Measurements from ENCODE around the gene PGAM2.
A peak's percentile ranks its signal among the peaks of the same experiment; 100 is the strongest.

PGAM2 gene

DNA sequence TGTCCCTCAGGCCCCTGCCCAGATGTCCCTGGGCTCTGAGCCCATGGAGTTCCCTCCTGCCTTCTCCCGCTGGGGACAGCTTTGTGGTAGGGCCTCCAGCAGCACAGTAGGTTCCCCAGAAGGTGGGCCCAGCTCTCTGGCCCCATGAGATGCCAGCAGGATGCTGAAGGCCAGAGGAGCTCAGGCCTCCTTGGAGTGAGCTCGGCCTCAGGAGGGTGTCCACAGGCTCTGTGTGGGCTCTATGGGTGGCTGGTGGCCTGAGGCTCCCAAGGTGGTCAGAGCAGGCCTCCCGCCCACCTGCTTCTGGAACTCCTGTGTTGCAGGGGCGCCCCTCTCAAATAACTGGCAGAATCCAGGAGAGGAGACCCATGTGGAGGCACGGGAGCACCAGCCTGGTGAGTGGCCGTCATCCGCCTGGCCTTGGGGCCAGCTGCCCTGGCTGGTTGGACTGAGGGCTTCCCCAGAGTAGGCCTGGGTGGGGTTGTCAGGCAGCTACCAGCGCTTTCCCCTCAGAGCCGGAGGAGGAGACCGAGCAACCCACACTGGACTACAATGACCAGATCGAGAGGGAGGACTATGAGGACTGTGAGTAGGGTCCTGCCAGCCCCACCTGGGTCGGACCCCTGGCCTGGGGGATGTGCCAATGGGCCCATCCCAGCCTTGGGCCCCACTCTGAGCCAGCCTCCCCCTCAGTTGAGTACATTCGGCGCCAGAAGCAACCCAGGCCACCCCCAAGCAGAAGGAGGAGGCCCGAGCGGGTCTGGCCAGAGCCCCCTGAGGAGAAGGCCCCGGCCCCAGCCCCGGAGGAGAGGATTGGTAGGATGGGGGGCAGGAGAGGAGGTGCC is 42.0 kb upstream of the PGAM2 start:
- peaks cover 4% of the 10 kb centered on the region for H3K36me3 Mint-ChIP-seq (ENCODE audit: low read depth)
- DNase-seq, result no peak
- H3K27ac Mint-ChIP-seq, result no peak overlapping the region
- peaks cover 22% of the 10 kb centered on the region for H3K4me1 Mint-ChIP-seq
- no peak overlapping the region for H3K4me3 Mint-ChIP-seq
- peaks cover 10% of the 10 kb centered on the region for H3K27me3 Mint-ChIP-seq (ENCODE audit: low read depth, poor library complexity)
- H3K9me3 Mint-ChIP-seq, result no peaks in the 10 kb centered on the region
- TF ChIP-seq, protein P1, sequence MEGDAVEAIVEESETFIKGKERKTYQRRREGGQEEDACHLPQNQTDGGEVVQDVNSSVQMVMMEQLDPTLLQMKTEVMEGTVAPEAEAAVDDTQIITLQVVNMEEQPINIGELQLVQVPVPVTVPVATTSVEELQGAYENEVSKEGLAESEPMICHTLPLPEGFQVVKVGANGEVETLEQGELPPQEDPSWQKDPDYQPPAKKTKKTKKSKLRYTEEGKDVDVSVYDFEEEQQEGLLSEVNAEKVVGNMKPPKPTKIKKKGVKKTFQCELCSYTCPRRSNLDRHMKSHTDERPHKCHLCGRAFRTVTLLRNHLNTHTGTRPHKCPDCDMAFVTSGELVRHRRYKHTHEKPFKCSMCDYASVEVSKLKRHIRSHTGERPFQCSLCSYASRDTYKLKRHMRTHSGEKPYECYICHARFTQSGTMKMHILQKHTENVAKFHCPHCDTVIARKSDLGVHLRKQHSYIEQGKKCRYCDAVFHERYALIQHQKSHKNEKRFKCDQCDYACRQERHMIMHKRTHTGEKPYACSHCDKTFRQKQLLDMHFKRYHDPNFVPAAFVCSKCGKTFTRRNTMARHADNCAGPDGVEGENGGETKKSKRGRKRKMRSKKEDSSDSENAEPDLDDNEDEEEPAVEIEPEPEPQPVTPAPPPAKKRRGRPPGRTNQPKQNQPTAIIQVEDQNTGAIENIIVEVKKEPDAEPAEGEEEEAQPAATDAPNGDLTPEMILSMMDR (IDR thresholded peaks at IDR 0.05), result no peak

DNA sequence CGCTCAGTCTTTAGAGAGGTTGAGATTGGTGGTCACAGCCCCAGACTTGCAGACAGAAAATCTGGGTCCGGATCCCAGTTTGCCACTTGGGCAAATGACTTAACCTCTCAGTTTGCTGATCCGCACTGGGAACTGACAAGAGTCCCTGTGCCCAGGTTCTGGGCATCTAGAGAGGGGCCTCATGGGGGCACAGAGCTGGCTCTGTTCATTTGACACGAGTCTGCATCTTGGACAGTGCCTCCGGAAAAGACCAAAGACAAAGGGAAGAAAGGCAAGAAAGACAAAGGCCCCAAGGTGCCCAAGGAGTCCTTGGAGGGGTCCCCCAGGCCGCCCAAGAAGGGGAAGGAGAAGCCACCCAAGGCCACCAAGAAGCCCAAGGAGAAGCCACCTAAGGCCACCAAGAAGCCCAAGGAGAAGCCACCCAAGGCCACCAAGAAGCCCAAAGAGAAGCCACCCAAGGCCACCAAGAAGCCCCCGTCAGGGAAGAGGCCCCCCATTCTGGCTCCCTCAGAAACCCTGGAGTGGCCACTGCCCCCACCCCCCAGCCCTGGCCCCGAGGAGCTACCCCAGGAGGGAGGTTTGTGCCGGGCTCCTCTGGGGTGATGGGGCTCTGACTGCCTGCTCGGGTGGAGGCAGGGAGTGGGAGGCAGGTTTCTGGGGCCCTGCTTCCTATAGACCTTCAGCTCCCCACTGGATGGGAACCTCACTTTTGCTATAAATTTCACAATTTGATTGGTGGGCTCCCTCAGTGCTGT is 41.1 kb upstream of the PGAM2 start:
- TF ChIP-seq, protein P1 (IDR thresholded peaks at IDR 0.05), result no peak
- Mint-ChIP-seq H3K4me1 (peaks cover 25% of the 10 kb centered on the region), H3K27me3 (ENCODE audit: low read depth, poor library complexity) (peaks cover 13% of the 10 kb centered on the region), H3K27ac (no peak overlapping the region), H3K9me3 (no peaks in the 10 kb centered on the region), H3K36me3 (ENCODE audit: low read depth) (peaks cover 4% of the 10 kb centered on the region), H3K4me3 (no peak overlapping the region)
- DNase-seq, result no peak

DNA sequence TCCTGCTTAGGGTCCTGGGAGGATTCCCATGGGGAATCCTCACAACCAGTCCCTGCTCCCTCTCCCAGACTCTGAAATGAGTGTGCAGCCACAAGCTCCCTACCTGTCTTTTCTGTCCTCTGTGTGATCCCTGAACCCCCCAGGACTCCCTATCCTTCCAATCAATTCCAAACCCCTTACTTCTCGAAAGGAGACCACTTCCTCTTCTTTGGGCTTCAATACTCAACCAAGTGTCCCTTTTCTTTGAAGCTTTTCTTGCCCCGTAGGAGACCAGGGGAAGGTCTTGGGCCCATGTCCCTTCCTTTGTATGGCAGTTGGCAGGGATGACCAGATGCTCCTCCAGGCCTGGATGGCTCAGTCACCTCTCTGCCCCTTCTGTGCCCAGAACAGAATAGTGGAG is 40.5 kb upstream of the PGAM2 start:
- H3K27me3 Mint-ChIP-seq (ENCODE audit: low read depth, poor library complexity), result peaks cover 13% of the 10 kb centered on the region
- H3K27ac Mint-ChIP-seq, result no peak overlapping the region
- H3K4me3 Mint-ChIP-seq, result peak overlapping the region; percentile 84
- no peaks in the 10 kb centered on the region for H3K9me3 Mint-ChIP-seq
- TF ChIP-seq, protein P1 (IDR thresholded peaks at IDR 0.05), result no peak
- no peak for DNase-seq
- H3K4me1 Mint-ChIP-seq, result peaks cover 26% of the 10 kb centered on the region
- peaks cover 4% of the 10 kb centered on the region for H3K36me3 Mint-ChIP-seq (ENCODE audit: low read depth)

DNA sequence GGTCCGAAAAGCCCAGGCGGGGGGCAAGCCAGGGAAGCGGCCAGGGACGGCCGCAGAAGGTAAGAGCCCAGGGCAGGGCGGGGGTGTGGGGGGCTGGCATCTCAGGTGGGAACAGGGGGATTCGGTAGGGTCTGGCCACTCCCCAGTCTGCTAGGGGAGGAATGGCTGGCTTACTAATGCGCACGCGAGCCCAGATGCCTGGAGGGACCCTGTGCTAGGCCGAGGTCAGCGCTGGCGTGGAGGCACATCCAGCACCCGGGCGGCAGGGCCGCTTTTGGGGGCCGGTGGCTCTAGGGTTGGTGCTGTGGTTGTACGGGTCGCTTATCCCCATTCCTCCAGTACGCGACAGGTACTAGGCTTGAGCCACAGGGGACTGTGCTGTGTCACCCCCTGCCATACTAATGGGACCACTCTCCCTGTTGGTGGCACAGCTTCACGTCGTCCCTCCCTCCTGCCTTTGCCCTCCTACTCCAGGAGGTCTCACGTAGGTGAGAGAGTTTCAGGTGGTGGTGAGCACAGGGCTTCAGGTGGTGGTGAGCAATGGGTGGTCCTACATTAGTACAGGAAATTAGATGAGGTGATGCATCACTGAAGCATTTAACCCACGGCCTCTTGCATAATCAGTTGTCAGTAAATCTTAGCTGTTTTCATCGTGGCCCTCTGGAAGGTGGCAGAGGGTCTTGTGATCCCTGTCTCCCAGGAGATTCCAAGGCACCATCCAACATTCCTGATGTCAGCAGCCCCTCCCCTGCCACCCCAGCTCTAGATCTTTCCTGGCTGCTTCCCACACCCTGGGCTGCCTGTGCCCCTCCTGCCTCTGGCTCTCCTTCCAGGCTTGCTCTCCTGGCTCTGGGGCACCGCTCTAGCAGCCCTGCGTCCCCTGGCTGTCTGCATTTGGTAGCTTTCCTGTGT is 39.7 kb upstream of the PGAM2 start:
- H3K27me3 Mint-ChIP-seq (ENCODE audit: low read depth, poor library complexity), result peaks cover 13% of the 10 kb centered on the region
- peaks cover 33% of the 10 kb centered on the region for H3K4me1 Mint-ChIP-seq
- TF ChIP-seq, protein P1 (IDR thresholded peaks at IDR 0.05), result no peak
- peak; percentile 45 for DNase-seq
- no peaks in the 10 kb centered on the region for H3K9me3 Mint-ChIP-seq
- H3K27ac Mint-ChIP-seq, result peak overlapping the region; percentile 87
- H3K4me3 Mint-ChIP-seq, result peak overlapping the region; percentile 84
- peaks cover 4% of the 10 kb centered on the region for H3K36me3 Mint-ChIP-seq (ENCODE audit: low read depth)

DNA sequence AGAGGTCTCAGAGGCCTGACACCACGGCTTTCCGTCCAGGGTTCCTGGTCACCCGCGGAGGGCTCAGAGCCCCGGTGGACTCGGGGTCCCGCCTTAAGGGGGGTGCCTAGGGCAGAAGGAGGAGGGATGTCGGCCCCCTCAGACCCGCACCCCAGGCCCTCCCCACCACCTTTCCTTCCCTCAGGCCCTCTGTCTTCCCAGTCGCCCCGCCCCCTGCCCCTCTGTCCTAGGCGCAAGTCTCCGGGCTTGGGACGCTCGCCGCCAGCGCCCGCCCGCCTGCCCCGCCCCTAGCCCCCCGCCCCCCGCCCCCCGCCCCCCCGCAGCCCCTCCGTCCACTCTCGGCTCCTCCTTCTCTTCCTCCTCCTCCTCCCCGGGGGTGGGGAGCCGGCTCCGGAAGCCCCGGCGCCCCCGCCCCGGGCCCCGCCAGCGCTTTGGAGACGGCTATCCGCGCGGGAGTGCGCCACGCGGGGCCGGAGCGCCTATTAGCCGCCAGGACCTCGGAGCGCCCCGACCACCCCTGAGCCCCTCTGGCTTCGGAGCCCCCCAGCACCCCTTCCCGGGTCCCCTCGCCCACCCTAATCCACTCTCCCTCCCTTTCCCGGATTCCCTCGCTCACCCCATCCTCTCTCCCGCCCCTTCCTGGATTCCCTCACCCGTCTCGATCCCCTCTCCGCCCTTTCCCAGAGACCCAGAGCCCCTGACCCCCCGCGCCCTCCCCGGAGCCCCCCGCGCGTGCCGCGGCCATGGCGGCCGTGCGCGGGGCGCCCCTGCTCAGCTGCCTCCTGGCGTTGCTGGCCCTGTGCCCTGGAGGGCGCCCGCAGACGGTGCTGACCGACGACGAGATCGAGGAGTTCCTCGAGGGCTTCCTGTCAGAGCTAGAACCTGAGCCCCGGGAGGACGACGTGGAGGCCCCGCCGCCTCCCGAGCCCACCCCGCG is 38.8 kb upstream of the PGAM2 start, which contains the start of gene AEBP1:
AEBP1 (plus strand) TSS at position 423 of the 937 bp plus-strand sequence; CDS start at position 744, 321 bp downstream.
- Mint-ChIP-seq H3K36me3 (ENCODE audit: low read depth) (peaks cover 4% of the 10 kb centered on the region), H3K9me3 (no peaks in the 10 kb centered on the region), H3K4me3 (peak within 1 kb of the TSS; percentile 84), H3K4me1 (peaks cover 40% of the 10 kb centered on the region), H3K27me3 (ENCODE audit: low read depth, poor library complexity) (peaks cover 13% of the 10 kb centered on the region), H3K27ac (peak within 1 kb of the TSS; percentile 87)
- peak; percentile 65 for DNase-seq
- TF ChIP-seq, protein P1 (IDR thresholded peaks at IDR 0.05), result no peak
